Left renal pelvis (tissue), 4 donors: ENCODE results near the gene KRTAP10-3. TPM values are rescaled to one million over a fixed set of nuclear protein-coding genes. Genes with fewer than 3 reads are reported as not detected.

Source experiments
- DNase-seq, 4 donors: peaks; one replicate each; pipeline ENCODE4 v3.0.0-alpha.2; 2013; ENCODE audit warnings: low read depth in 4 of 4, low spot score in 3 of 4
- polyA plus RNA-seq, 4 donors: library from polyadenylated mRNA; unstranded; fragments of 120-200 nt; gene quantifications; one replicate each; pipeline ENCODE4 v1.2.1, GENCODE V29; 2013; ENCODE audit not compliant: insufficient read length in 4 of 4

Gene KRTAP10-3
- polyA plus RNA-seq, 4 donors, result not detected

DNA sequence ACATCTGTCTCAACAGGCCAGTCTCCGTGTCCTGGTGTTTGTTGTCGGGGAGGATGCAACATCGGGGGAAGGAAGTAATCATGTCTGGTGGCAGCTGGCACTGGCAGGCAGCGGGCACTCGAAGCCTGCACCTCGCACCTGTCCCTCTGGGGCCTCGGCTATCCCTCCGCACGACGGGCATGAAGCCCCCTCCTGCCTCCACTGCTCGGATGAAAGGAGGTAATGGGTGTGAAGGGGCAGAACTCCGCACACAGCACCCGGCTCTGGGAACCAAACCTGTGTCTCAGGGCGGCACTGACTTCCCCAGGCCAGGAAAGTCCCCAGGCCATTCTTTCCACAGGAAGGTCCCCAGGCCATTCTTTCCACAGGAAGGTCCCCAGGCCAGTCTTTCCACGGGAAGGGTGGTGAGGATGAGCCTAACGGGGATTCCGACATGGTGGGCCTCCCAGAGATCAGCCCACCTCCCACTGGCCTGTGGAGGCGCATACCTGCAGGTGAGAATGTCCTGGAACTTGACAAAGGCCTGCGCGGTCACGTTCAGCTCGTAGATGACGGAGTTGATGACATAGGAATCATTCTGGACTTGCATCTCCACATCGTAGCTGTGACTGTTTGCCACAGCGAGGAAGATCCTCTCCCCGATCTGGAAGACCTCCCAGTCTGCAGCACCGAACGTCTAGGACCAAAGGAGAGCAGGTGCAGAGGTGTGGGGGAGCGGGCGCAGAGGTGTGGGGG lies 49.7 kb downstream of the KRTAP10-3 start:
- no peak for DNase-seq

DNA sequence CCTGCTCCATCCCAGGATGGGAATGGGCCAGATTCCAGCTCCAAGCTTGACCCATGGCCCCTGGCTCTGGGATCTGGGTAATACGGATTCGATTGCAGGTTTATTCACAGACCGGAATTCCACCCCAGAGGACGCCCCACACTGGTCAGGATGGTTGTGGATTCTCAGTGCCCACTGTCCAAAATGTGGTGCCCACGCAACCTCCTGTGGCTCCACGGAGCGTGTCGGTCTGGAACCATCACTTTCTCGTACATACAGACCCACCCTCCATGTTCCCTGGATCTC lies 50.2 kb downstream of the KRTAP10-3 start:
- no peak for DNase-seq

Other genes with a start within 250 kb of the KRTAP10-3 start
- 10 to 100 TPM; 16.7 to 33.2 (median 19.7) TPM for gene CFAP410, start 219.4 kb downstream of the KRTAP10-3 start, polyA plus RNA-seq
- gene TRPM2, start 205.2 kb downstream of the KRTAP10-3 start, polyA plus RNA-seq, result 1 to 10 TPM in 2 of 4 donors, under 1 TPM in 2; 0.73 to 1.7 (median 1.3) TPM
- 1 to 10 TPM; 4.3 to 6.6 (median 4.6) TPM for gene LRRC3, start 103.3 kb downstream of the KRTAP10-3 start, polyA plus RNA-seq
- not detected for gene KRTAP10-1, start 18.6 kb downstream of the KRTAP10-3 start, polyA plus RNA-seq
- not detected for gene KRTAP10-2, start 7.3 kb downstream of the KRTAP10-3 start, polyA plus RNA-seq
- gene KRTAP10-4, start 14.9 kb upstream of the KRTAP10-3 start, polyA plus RNA-seq, result not detected
- gene KRTAP10-5, start 21.8 kb upstream of the KRTAP10-3 start, polyA plus RNA-seq, result not detected
- not detected for gene KRTAP10-6, start 33.7 kb upstream of the KRTAP10-3 start, polyA plus RNA-seq
- gene KRTAP10-7, start 41.8 kb upstream of the KRTAP10-3 start, polyA plus RNA-seq, result not detected
- gene KRTAP10-8, start 53.3 kb upstream of the KRTAP10-3 start, polyA plus RNA-seq, result not detected
- not detected for gene KRTAP10-9, start 68.3 kb upstream of the KRTAP10-3 start, polyA plus RNA-seq
- gene KRTAP10-10, start 78.6 kb upstream of the KRTAP10-3 start, polyA plus RNA-seq, result not detected
- not detected for gene KRTAP10-11, start 87.6 kb upstream of the KRTAP10-3 start, polyA plus RNA-seq
- not detected for gene KRTAP12-4, start 95.9 kb upstream of the KRTAP10-3 start, polyA plus RNA-seq
- not detected for gene KRTAP12-3, start 99.1 kb upstream of the KRTAP10-3 start, polyA plus RNA-seq
- not detected for gene KRTAP12-2, start 108.1 kb upstream of the KRTAP10-3 start, polyA plus RNA-seq
- gene KRTAP12-1, start 123.4 kb upstream of the KRTAP10-3 start, polyA plus RNA-seq, result not detected
- gene KRTAP10-12, start 138.4 kb upstream of the KRTAP10-3 start, polyA plus RNA-seq, result not detected
- gene TSPEAR, start 152.8 kb upstream of the KRTAP10-3 start, polyA plus RNA-seq, result 1 to 10 TPM in 2 of 4 donors, under 1 TPM in 2; 0.08 to 1.1 (median 0.74) TPM
- 100 to 1,000 TPM in 1 of 4 donors, 10 to 100 TPM in 3; 58.6 to 134 (median 81.8) TPM for gene UBE2G2, start 243.0 kb upstream of the KRTAP10-3 start, polyA plus RNA-seq